EL (cell line): ENCODE results near the gene SHC3.

ENCODE experiments used
- DNase-seq: peaks from one replicate; pipeline ENCODE4 v3.0.0-alpha.2; 2016

SHC3 gene

DNA sequence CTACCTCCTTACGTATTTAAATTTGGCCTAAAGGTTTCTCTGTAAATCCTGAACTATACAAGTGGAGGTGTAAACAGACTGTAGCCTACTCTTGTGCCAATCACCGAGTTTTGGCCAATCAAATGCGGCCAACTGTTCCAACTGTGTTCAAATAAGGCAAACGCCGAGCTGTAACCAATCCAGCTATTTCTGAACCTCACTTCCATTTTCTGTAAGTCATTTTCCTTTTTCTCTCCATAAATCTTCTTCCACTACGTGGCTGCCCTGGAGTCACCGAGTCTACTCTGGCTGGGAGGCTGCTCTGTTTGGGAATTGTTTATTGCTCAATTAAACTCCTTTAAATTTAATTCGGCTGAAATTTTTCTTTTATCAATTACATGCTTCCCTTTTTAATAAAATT lies 129.0 kb downstream of the SHC3 start:
- DNase-seq = no peak

DNA sequence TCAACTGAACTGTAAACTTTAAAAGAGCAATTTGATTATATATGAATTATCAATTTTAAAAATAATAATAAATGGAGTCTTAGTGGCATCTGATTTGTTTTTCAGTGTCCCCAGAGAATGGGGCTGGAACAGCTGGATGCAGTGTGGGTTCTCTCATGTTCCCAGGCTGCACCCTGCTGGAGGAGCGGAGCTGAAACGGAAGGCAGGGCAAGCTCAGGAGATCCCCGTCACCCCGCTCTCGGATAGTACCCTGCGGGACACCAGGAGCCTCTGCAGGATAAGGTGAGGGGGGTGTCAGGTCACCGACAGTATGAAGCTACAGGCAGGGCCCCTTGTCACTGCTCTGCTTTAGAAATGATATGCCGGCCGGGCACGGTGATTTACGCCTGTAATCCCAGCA lies 130.0 kb downstream of the SHC3 start:
- DNase-seq = no peak

DNA sequence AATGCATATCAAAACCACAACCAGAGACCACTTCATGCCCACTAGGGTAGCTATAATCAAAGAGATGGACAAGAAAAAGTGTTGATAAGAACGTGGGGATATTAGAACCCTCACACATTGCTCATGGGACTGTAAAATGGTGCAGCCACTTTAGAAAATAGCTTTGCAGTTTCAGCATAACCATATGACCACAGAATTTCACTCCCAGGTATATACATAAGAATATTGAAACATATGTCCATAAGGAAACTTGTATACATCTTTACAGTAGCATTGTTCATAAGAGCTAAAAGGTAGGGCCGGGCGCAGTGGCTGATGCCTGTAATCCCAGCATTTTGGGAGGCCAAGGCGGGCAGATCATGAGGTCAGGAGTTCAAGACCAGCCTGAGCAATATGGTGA lies 131.0 kb downstream of the SHC3 start:
- DNase-seq = no peak

DNA sequence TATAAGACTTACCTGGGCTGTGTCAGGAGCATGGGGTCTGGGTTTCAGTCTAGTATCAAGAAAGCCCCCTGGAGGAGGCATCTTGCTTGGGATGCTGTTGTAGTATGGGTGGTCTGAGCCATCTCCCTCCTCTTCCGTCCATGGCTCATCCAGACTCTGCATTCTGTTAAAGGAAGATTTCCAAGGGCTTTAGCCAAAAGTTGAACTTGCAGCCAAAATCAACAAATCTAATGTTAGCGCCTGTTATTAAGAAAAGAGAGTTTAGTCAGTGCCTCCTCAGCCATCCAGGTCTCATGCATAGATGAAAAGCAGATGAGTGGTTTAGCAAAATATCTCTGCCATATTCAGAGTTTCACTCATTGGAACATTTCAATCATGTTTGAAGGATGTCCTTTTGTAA lies 131.8 kb downstream of the SHC3 start:
- no peak for DNase-seq

DNA sequence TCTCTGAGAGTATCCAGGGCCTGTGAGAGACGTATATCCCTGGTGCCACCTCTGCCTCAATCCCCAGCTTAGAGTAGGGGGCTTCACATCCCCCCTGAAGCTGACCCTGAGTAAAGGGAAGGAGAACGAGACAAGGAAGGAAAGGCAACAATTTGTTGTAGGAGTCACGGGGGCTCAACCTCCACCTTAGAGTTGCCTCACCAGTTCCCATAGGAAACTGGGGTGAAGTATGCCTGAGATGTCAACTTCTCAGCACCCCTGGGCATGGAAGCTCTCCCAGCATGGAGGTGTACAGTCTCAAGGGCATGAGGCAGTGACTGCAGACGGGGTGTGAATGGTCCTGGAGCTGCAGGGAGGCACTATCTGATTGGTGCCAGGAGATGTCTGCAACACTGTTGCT lies 133.7 kb downstream of the SHC3 start:
- no peak for DNase-seq

DNA sequence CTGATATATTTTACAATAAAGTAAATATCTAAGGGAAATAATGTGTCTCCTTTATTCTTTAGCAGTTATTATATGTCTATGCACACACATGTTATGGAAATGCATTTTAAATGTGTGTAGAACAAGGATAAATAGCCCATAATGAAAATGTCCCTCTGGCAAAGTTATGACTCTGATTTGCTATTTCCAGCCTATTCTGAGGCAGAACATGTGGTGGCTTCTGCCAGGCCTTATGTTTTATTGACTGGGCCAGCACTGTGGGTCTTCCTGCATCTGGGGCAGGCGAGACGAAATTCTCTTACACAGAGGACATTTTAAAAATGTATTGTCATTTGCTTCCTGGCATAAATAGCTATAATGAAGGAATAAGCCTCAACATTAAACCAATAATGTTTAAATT lies 134.5 kb downstream of the SHC3 start:
- no peak for DNase-seq

DNA sequence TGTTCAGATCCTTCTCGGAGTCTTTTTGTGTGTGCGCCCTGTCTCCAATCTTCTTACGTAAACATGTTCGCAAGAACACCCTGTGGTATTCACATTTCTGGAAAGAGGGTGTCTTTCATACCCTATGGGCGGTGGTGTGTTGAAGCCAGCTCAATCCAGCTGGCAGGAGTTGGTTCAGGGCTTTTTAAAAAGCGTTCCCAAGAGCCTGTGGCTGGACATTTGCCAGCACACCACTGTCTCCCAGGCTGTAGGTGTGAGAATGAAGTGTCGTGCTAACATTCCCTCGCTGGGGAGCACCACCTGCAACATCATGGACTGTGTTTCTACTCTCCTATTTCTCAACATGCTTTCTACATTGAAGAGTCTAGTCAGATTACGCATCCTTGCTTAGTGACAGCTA lies 135.6 kb downstream of the SHC3 start:
- DNase-seq = no peak

DNA sequence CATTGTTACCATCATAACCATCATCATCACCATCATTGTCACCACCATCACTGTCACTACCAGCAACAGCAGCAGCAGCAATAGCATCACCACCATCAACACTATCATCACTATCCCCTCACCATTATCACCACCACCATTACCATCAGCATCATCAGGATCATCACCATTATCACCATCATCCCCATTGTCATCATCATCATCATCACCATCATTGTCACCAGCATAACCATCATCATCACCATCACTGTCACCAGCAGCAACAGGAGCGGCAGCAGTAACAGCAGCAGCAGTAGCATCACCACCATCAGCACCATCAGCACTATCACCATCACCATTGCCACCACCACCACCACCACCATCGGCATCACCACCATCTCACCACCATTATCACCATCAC lies 139.0 kb downstream of the SHC3 start:
- DNase-seq = no peak

DNA sequence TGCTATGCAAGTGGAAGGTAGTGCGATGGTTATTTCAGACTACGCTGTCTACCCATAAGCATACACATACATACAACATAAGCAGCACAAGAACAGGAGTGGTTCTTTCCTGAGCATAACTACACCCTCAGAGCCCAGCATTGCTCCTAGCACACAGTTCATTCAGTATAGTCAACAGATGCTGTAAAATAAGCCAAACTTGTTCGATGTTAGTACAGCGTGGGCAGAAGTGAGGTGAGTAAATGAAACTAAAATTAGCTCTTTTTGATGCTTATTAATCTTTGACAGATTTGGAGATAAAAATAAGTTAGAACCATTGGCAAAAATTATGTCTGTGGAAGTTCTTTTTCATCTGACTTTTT lies 139.5 kb downstream of the SHC3 start:
- DNase-seq = no peak

DNA sequence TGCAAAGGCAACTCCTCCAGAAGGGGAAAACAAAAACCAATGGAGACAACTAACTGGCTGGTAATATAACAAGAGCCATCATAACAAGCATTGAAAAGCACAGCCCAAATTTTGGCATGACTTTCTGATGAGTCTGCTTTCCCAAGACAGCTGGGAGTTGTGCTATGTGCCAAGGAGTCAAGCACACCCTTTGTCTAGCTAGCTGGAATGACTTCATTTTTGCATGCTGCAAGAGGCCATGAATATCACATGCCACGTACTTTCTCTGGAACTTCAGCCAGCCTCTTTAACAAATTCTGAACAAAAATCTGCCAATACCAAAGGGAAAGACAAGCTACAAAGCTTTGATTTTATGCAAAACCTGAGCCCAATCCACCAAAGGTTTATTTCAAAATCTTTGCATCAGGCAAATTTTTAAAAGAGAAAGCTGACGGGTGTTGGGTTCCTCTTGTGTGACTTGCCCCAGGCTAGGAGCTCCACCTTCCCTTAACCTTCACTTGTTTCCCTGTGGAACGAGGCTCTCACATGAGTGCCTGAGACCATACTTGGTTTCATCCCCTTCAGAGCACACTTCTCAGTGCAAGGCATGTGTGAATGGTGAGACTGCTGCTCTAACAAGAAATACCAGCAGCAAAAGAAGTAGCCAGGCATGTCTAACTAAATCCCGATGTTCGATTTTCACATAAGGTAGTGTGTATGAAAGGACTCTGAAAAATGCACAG lies 140.1 kb downstream of the SHC3 start:
- DNase-seq = peak; percentile 84

DNA sequence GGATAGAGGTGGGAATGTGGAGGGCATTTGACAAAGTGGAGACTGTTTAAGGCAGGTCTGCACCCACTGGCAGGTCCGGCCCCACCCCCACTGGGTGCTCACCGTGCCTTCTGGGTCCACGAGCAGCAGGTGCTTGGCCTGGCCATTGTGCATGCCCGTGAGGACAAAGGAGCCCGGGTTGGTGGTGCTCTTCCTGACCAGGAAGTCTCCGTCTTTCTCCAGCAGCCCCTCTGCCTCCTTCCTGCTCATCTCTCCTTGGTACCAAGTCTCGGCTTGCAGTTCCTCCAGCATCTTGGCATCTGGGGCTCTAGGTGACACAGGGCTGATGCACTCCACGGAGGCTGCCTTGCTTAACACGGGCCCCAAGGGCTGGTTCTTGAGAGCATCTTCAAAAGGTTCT lies 140.7 kb downstream of the SHC3 start:
- DNase-seq = no peak

DNA sequence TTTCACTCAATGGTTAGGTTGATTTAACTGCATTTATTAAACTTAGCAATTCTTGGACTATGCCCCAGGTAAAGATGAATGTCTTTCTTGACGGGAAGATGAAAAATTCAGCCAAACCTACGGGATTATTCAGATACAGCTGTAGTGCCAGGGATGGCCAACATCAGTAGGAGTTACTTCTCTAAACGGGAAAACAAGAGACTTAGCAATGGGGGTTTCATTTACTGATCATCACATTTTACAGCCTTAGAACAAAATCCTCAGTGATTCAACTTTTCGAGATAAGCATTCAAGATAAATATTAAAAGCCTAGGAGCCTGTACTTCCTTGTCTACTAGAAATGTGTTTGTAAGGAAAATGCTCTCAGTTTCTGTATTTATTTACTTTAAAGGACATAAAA lies 141.3 kb downstream of the SHC3 start:
- no peak for DNase-seq

DNA sequence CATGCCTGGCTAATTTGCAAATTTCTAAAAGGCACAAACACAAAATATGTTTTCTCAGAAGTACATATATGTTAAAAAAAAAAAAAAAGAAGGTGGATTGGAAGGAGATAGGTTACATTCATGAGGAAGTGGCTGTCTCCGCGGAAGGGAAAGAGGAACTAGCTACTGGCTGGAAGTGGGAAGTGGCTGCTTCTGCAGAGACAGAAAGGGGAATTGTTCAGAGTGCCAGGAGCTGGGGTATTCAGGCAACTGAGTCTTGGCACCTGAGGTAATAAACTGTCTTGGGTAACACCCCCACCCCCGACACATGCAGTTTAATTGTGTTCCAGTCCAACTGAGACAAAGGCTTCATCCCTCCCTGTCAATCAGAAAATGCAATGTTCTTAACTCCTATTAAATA lies 141.7 kb downstream of the SHC3 start:
- no peak for DNase-seq

DNA sequence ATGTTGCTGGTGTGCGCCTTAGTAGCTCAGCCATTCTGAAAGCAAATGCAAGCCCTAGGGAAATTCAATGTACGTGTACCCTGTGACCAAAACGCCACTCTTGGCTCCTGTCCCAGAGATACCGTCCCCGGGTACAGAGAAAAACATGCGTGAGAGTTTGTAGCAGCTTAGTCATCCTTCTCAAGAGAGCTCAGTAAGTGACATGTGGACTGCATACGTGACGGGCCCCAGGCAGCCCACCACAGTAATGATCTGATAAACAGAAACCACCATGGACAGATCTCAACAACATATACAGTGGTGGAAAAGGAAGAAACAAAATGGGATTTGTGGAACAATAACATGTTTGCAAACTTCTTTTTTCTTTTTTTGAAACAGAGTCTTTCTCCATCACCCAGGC lies 142.2 kb downstream of the SHC3 start:
- peak; percentile 35 for DNase-seq

DNA sequence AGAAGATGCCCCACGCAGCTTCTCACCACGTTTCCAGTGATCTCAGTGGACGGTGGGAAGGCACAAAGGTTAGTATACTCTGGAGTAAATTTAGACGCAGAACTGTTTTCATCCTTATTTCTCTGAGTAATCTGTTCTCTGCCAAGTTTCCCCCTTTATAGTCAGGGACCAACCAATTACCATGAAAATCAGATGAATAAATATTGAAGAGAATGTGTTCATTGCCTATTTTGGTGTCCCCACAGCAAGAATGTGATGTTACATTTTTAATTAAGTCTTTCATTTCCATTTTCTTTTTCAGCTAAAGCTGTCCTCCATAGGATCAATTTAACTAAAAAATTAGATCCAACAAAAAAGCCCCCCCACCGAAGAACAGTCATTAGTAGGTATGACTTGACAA lies 146.0 kb downstream of the SHC3 start:
- DNase-seq = no peak

DNA sequence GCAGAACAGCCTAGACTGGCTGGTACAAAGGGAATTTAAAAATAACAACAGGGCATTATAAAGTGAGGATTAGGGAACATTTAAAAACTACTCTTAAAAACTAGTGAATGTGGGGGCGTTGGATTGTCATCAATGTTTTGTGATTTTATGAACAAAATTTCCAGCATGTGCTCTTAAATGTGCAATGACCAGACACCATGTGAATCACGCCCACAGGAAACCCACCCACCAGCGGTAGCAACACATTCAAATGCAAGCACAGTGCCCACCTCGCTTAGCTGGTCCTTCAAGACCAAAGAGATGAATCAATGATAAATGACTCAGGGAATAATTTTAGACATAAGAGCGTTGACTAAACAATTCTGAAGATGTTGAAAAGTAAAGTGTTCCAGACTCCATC lies 146.4 kb downstream of the SHC3 start:
- no peak for DNase-seq

DNA sequence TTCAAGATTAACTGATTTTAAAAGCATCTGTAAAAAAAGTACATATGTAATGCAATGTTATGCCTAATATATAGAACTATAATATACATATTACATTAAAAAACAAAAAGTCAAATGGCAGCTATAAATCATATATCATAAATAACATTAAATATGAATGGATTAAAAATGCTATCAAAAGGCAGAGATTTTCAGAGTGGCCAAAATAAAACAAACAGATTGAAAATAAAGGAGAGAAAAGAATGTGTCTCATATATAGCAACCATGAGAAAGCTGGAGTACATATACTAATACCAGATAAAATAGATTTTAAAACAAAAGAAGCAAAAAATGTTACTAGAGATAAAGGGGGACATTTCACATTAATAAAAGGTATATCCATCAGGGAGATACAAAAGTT lies 148.8 kb downstream of the SHC3 start:
- DNase-seq = no peak

DNA sequence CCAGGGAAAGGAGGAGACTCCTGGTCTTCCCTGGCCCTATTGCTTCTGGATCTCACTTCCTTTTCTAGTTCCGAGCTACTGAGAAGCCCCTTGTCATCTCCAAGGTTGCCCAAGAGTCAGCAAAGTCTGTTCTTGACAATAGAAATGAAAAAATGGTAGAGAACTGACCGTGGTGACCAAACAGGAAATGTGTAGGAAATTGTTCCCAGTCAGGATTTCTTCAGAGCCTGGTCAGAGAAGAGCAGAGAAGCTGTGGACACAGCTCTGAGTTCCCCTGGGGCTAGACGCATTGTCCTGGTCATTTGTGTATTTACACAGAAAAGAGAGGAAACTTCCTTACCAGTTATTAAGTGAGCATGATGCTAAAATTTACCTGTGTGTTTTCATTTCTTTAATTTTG lies 151.7 kb downstream of the SHC3 start:
- no peak for DNase-seq

DNA sequence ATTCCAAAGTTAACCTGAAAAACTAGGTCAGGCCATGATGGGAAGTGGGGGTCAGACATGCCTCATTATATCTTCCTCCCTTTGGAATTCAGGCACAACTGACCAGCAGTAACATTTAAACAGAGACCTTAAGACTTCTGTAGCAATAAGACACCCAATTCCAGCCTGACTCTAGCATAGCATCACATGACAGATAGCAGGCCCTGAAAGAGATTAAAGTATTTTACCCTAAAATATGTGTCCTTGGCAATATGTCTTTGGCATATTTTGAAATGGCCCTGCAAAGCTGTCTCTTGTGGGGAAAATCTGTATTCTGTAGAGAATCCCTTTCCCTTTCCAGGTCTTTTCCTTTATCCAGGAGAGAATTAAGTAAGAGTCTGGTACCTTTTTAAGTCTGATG lies 153.1 kb downstream of the SHC3 start:
- no peak for DNase-seq

DNA sequence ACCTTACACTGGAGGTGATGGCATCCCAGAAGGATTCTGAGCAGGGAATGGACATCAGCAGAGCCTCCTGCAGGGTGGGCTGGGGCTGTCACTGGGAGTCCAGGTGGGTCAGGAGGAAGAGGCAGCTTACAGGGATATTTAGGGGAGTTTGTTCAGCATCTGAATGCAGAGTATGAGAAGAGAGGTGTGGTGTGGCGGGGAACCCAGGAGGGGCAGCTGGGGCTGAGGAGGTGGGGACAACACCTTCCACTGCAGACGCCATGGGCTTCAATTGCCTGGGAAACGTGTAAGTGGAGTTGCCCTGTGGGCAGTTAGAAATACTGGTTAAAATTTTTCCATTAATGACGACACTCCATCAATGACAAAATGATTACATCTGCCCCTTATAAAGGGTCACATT lies 153.9 kb downstream of the SHC3 start:
- DNase-seq = no peak

DNA sequence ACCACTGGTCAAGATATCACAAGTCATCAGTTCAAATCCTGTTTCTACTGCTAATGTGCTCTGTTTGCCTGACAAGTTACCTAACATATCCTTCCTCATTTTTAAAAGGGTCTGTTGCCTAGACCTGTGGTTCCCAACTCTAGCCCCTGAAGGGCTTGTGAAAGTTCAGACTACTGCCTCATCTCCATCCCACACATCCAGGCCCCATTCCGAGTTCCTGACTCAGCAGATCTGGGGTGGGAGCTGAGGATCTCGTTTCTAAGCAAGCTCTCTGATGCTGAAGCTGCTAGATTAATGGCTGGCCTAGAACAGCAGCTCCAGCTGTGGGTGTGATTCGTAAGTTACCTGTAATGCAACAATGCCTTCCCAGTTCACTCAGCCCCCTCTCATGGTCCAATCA lies 154.9 kb downstream of the SHC3 start:
- no peak for DNase-seq

DNA sequence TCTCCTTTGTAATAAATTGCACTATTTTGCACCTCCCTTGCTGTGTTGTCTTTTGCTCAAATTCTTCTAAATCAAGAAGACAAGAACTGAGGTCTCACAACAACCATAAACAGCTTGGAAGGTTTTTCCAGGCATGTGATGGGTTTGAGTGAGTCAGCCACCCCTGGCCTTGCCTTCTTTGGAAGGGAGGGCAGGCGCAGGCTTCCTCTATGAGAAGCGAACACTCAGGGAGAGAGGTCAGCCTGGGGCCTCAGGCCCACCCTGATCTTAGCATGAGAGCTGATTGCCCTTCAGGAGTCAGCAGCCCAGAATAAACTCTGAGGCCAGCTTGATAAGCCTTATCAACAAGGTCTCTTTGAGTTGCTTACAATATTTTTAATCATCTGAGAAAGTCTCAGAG lies 155.7 kb downstream of the SHC3 start:
- peak; percentile 33 for DNase-seq

DNA sequence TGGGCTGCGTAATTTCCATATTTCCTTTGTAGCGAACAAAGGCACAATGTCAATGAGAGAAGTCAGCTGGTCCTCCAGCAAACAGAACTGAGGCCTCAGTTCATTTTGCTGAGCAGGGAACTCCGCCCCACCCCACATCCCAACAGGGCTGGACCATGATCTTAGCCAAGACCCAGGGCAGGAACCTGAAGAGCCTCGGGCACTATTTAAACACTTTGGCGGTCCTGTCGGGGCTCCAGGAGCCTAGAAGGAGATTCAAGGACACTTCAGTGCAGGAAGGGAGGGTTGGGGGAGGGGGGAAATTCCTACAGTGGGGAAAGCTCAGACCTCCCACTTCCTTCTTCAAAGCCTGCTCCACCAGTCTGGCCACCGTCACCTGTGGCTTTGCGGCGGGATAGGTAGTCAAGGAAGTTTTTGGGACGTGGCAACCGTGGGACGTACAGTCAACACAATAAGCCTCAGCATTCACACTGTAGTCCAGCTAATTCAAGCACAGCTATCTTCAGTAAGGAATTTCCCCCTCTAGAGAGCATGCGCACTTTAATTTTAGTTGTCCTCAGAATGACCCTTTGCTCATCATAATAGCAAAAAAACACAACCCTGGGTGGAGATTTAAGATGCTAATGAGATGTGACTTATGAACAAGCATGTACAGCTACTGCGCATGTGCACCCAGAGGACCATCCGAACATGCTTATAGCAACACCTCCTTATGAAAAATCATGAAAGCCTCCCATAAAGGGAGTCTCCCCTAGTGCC lies 156.4 kb downstream of the SHC3 start:
- DNase-seq = no peak

DNA sequence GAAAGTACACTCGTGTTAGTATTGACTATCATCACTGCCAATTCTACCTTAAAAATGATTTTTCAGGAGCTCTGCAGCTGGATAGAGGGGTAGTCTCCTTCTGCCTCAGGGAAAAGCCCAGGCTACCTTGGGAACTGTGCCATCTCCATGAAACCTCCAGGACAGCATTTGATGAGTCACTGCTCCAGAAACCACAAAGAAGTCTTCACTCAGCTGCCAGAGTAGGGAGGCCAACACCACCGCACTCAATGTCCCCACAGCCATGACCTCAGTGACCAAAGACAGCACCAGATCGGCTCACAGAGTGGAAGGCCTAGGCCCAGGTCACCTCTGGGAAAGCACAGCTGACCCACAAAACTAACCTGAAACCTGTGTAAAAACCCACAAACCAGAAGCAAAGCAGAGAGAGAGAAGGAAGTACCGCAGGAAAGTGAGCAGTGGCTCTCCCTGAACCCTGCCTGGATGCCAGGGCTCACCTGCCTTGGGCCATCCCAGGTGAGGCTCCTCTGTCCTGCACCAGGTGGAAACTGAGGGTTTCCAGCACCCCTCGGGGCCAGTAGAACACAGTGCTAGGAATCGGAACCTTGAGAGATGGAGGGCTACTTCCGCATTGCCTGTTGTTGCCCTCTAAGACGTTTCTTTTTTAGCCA lies 157.3 kb downstream of the SHC3 start:
- DNase-seq = peak; percentile 88

DNA sequence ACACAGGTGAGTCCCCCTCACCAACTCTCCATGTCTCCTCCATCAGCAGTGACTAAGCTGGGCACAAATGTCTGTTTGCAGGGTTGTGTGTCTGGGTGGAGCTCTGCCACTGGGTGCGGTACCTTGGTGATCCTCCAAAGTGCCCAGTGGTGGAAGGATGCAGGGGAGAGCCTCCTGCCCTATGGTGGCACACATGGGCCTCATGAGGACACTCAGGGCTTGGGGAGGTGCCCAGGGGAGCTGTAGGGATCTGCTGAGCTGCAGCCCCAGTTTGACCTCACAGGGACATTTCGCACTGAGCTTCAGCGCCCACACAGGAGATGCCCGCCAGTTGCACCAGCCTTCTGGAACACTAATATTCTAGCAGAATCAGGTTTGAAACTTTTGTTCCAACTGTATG lies 157.9 kb downstream of the SHC3 start:
- no peak for DNase-seq
